PFSK-1 (cell line): Measurements from ENCODE around the gene TRUB1.

Experiments used
- FOXP2 ChIP-seq: optimal IDR thresholded peaks from 2 replicates; pipeline ENCODE3; 2011; ENCODE audit warnings: borderline replicate concordance, control low read depth, inconsistent platforms; ENCODE audit not compliant: insufficient read depth; ENCODE audit errors: extremely low read length, extremely low read depth
- POLR2AphosphoS5 ChIP-seq: IDR thresholded peaks from 2 replicates; pipeline ENCODE4 v1.6.1; 2012; ENCODE audit warnings: low read depth, mild to moderate bottlenecking, control low read depth, low read length, moderate library complexity
- SIN3A ChIP-seq: IDR thresholded peaks from 2 replicates; pipeline ENCODE4 v1.6.1; 2012; ENCODE audit warnings: mild to moderate bottlenecking, low read length, moderate library complexity, borderline replicate concordance; ENCODE audit not compliant: insufficient read depth
- TAF1 ChIP-seq: IDR thresholded peaks from 2 replicates; pipeline ENCODE4 v1.6.1; 2012; ENCODE audit warnings: low read length, control low read depth, borderline replicate concordance; ENCODE audit not compliant: insufficient read depth
- TF ChIP-seq, protein P1 (sequence below), 2 experiments: IDR thresholded peaks; 2 replicates each; pipeline versions ENCODE4 v1.6.1 to v1.8.0; 2011 to 2012; ENCODE audit warnings: low read depth in 2 of 2, low read length in 2 of 2, control low read depth in 1 of 2, inconsistent platforms in 1 of 2, mild to moderate bottlenecking in 1 of 2, moderate library complexity in 1 of 2; ENCODE audit not compliant: insufficient read depth in 1 of 2

GRCh38 chr10:114930320-114930719 lies 7.7 kb upstream of the TRUB1 start:
- TF ChIP-seq, protein P1, sequence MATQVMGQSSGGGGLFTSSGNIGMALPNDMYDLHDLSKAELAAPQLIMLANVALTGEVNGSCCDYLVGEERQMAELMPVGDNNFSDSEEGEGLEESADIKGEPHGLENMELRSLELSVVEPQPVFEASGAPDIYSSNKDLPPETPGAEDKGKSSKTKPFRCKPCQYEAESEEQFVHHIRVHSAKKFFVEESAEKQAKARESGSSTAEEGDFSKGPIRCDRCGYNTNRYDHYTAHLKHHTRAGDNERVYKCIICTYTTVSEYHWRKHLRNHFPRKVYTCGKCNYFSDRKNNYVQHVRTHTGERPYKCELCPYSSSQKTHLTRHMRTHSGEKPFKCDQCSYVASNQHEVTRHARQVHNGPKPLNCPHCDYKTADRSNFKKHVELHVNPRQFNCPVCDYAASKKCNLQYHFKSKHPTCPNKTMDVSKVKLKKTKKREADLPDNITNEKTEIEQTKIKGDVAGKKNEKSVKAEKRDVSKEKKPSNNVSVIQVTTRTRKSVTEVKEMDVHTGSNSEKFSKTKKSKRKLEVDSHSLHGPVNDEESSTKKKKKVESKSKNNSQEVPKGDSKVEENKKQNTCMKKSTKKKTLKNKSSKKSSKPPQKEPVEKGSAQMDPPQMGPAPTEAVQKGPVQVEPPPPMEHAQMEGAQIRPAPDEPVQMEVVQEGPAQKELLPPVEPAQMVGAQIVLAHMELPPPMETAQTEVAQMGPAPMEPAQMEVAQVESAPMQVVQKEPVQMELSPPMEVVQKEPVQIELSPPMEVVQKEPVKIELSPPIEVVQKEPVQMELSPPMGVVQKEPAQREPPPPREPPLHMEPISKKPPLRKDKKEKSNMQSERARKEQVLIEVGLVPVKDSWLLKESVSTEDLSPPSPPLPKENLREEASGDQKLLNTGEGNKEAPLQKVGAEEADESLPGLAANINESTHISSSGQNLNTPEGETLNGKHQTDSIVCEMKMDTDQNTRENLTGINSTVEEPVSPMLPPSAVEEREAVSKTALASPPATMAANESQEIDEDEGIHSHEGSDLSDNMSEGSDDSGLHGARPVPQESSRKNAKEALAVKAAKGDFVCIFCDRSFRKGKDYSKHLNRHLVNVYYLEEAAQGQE (IDR thresholded peaks at IDR 0.05; ENCODE audit: insufficient read depth in 1 of 2, low read depth in 2 of 2, low read length in 2 of 2) = no peak
- TF ChIP-seq POLR2AphosphoS5 = no peak
- no peak for TF ChIP-seq TAF1
- TF ChIP-seq SIN3A = no peak
- TF ChIP-seq FOXP2 = no peak
